ENCODE data around the gene RNF5. TPM values are rescaled to one million over a fixed set of nuclear protein-coding genes. Genes with fewer than 3 reads are reported as not detected.

RNF5 gene
- total and polyA plus RNA-seq, 10 of the 15 experiments (the other 5 are each of a cell fraction or from before 2014, with no cell fraction given) = 31.4 to 114 (median 62.8) TPM

DNA sequence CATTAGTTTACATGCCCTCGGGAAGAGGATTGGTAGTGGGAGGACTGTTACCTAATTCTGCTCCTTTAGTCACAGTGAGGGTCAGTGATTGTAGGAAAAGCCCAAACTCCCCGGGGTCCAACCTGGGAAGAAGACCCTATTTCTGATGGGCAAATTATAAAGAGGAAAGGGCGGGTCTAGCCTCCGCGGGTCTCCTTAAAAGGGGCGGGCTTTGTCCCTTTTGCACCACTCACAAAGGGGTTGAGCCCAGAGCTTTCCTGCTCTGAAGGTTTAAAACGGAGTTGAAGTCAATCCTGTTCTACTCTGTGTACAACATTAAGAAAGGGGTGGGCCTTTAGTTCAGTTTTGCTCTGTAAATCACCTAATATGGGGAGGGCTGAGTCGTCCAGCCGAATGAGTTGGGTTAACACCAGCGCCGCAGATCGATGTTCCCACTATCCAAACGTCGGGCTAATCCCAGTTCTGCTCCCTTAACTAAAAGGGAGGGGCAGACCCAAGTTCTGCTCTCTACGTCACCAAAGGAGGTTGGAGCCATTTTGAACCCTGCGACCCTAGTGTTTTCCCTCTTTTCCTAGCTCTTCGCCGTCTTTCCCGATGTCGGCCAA is 920 bp upstream of the RNF5 start (continued):
- TF ChIP-seq SUZ12 (IDR thresholded peaks at IDR 0.05; ENCODE audit: unreplicated experiment) (no peak), CREM (IDR thresholded peaks at IDR 0.05; ENCODE audit: low read depth) (peak; percentile 63), E4F1 (IDR thresholded peaks at IDR 0.05; ENCODE audit: borderline replicate concordance, partially characterized antibody) (no peak), CHD1 (IDR thresholded peaks at IDR 0.05; ENCODE audit: low read depth, low read length) (no peak), NBN (IDR thresholded peaks at IDR 0.05) (peak; percentile 67), NFYB (IDR thresholded peaks at IDR 0.05; ENCODE audit: insufficient read depth, low read depth, low read length) (no peak), BRCA1 (IDR thresholded peaks at IDR 0.05; ENCODE audit: low read depth, low read length) (no peak), ZBTB4 (CRISPR knock-in tag; IDR thresholded peaks at IDR 0.05) (no peak), EP300 (IDR thresholded peaks at IDR 0.05; ENCODE audit: borderline replicate concordance in 1 of 2, control insufficient read depth in 1 of 2, low read depth in 2 of 2, low read length in 2 of 2) (peak in 1 of 2 experiments; percentile 22; a peak in 1 of 4 replicates), POLR2AphosphoS2 (IDR thresholded peaks at IDR 0.05; ENCODE audit: low read depth, low read length) (0 out of 2 replicates have a peak, but pooled peaks have one; percentile 47), SREBF2 (IDR thresholded peaks at IDR 0.05; ENCODE audit: low read length) (no peak), POLR2A (IDR thresholded peaks at IDR 0.05; ENCODE audit: low read depth, low read length) (peak; percentile 37), PML (IDR thresholded peaks at IDR 0.05; ENCODE audit: low read length) (0 out of 2 replicates have a peak, but pooled peaks have one; percentile 26), PAX5 (IDR thresholded peaks at IDR 0.05; ENCODE audit: borderline replicate concordance, low read depth, low read length) (no peak), GABPA (IDR thresholded peaks at IDR 0.05; ENCODE audit: low read depth) (peak; percentile 44; the same call in 1 of the 2 replicates), YY1 (IDR thresholded peaks at IDR 0.05; ENCODE audit: low read depth, low read length) (peak; percentile 89)
- TF ChIP-seq, protein P1, sequence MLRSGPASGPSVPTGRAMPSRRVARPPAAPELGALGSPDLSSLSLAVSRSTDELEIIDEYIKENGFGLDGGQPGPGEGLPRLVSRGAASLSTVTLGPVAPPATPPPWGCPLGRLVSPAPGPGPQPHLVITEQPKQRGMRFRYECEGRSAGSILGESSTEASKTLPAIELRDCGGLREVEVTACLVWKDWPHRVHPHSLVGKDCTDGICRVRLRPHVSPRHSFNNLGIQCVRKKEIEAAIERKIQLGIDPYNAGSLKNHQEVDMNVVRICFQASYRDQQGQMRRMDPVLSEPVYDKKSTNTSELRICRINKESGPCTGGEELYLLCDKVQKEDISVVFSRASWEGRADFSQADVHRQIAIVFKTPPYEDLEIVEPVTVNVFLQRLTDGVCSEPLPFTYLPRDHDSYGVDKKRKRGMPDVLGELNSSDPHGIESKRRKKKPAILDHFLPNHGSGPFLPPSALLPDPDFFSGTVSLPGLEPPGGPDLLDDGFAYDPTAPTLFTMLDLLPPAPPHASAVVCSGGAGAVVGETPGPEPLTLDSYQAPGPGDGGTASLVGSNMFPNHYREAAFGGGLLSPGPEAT (IDR thresholded peaks at IDR 0.05; ENCODE audit: low read depth) = peak; percentile 84
- TF ChIP-seq, protein P2, sequence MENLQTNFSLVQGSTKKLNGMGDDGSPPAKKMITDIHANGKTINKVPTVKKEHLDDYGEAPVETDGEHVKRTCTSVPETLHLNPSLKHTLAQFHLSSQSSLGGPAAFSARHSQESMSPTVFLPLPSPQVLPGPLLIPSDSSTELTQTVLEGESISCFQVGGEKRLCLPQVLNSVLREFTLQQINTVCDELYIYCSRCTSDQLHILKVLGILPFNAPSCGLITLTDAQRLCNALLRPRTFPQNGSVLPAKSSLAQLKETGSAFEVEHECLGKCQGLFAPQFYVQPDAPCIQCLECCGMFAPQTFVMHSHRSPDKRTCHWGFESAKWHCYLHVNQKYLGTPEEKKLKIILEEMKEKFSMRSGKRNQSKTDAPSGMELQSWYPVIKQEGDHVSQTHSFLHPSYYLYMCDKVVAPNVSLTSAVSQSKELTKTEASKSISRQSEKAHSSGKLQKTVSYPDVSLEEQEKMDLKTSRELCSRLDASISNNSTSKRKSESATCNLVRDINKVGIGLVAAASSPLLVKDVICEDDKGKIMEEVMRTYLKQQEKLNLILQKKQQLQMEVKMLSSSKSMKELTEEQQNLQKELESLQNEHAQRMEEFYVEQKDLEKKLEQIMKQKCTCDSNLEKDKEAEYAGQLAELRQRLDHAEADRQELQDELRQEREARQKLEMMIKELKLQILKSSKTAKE (IDR thresholded peaks at IDR 0.05; ENCODE audit: low read depth, poor library complexity, severe bottlenecking) = no peak

All from GM12878 (cell line).